Neuronal stem cell (in vitro differentiated cells): ENCODE data around the gene PSORS1C1.

Experiments used
- DNase-seq: peaks from one replicate; pipeline ENCODE4 v3.0.0-alpha.2; 2013; ENCODE audit warnings: low spot score
- H2AFZ ChIP-seq: one replicate; pipeline ENCODE4 v1.6.1; 2013; ENCODE audit warnings: mild to moderate bottlenecking, low read length, inconsistent platforms
- H2AK5ac ChIP-seq: 2 replicates; pipeline ENCODE4 v1.6.1; 2013; ENCODE audit warnings: low read depth, mild to moderate bottlenecking, inconsistent platforms, low read length, moderate library complexity, mixed read lengths
- H2BK120ac ChIP-seq: 2 replicates; pipeline ENCODE4 v1.6.1; 2013; ENCODE audit warnings: low read depth, mild to moderate bottlenecking, inconsistent platforms, low read length, moderate library complexity, mixed read lengths
- H2BK12ac ChIP-seq: one replicate; pipeline ENCODE4 v1.6.1; 2013; ENCODE audit warnings: low read length, inconsistent platforms
- H2BK15ac ChIP-seq: 2 replicates; pipeline ENCODE4 v1.6.1; 2013; ENCODE audit warnings: mild to moderate bottlenecking, low read length, inconsistent platforms, mixed read lengths
- H2BK5ac ChIP-seq: one replicate; pipeline ENCODE4 v1.6.1; 2013; ENCODE audit warnings: inconsistent platforms, mild to moderate bottlenecking, low read length, moderate library complexity
- H3K14ac ChIP-seq: one replicate; pipeline ENCODE4 v1.6.1; 2013; ENCODE audit warnings: low read length, inconsistent platforms
- H3K18ac ChIP-seq: 2 replicates; pipeline ENCODE4 v1.6.1; 2013; ENCODE audit warnings: low read length, inconsistent platforms
- H3K23ac ChIP-seq: 2 replicates; pipeline ENCODE4 v1.6.1; 2013; ENCODE audit warnings: low read depth, mild to moderate bottlenecking, mixed read lengths, low read length, inconsistent platforms; ENCODE audit not compliant: poor library complexity
- H3K27ac ChIP-seq: replicated peaks from 3 replicates; pipeline ENCODE4 v1.5.1; 2013; ENCODE audit warnings: low read length, inconsistent platforms
- H3K27me3 ChIP-seq, 3 experiments: 2 replicates each; pipeline ENCODE4 v1.6.1; 2013; ENCODE audit warnings: low read length in 3 of 3, mild to moderate bottlenecking in 2 of 3, inconsistent platforms in 1 of 3, low read depth in 1 of 3, mixed read lengths in 1 of 3, moderate library complexity in 1 of 3; ENCODE audit not compliant: control insufficient read depth in 3 of 3, insufficient read depth in 3 of 3
- H3K36me3 ChIP-seq, 2 donors: replicated peaks in 1 of 2; 2 replicates each; pipeline ENCODE4 v1.6.1; 2013; ENCODE audit warnings: low read length in 2 of 2; ENCODE audit not compliant: control insufficient read depth in 2 of 2, insufficient read depth in 2 of 2
- H3K4ac ChIP-seq: 2 replicates; pipeline ENCODE4 v1.6.1; 2013; ENCODE audit warnings: inconsistent platforms, mild to moderate bottlenecking, low read length, moderate library complexity
- H3K4me1 ChIP-seq, 2 donors: 1 replicate in 1 of 2; 2 replicates in 1 of 2; pipeline ENCODE4 v1.6.1; 2013; ENCODE audit warnings: low read length in 2 of 2, low read depth in 1 of 2; ENCODE audit not compliant: control insufficient read depth in 2 of 2, insufficient read depth in 1 of 2
- H3K4me2 ChIP-seq: one replicate; pipeline ENCODE4 v1.6.1; 2013; ENCODE audit warnings: mild to moderate bottlenecking, low read length, inconsistent platforms; ENCODE audit not compliant: insufficient read depth, poor library complexity, severe bottlenecking
- H3K4me3 ChIP-seq, 2 donors: 2 replicates each; pipeline ENCODE4 v1.5.1; 2013; ENCODE audit warnings: low read length in 2 of 2, mild to moderate bottlenecking in 2 of 2, inconsistent platforms in 1 of 2, moderate library complexity in 1 of 2
- H3K79me1 ChIP-seq: one replicate; pipeline ENCODE4 v1.6.1; 2013; ENCODE audit warnings: low read depth, mild to moderate bottlenecking, inconsistent platforms, low read length, moderate library complexity
- H3K9ac ChIP-seq: one replicate; pipeline ENCODE4 v1.6.1; 2013; ENCODE audit warnings: mild to moderate bottlenecking, low read depth, low read length, inconsistent platforms; ENCODE audit not compliant: poor library complexity
- H3K9me3 ChIP-seq, 2 donors: replicated peaks in 1 of 2; 2 replicates each; pipeline versions ENCODE3 to v1.6.1; 2013; ENCODE audit warnings: low read length in 2 of 2, mild to moderate bottlenecking in 2 of 2, inconsistent platforms in 1 of 2, low read depth in 1 of 2, mixed read lengths in 1 of 2, moderate library complexity in 1 of 2; ENCODE audit not compliant: control insufficient read depth in 2 of 2, insufficient read depth in 1 of 2
- H4K8ac ChIP-seq: one replicate; pipeline ENCODE4 v1.6.1; 2013; ENCODE audit warnings: low read depth, mild to moderate bottlenecking, inconsistent platforms, low read length, moderate library complexity
- H4K91ac ChIP-seq: one replicate; pipeline ENCODE4 v1.6.1; 2013; ENCODE audit warnings: low read length, low read depth, mild to moderate bottlenecking, inconsistent platforms; ENCODE audit not compliant: poor library complexity
- WGBS, 2 donors: extraction: QIAGEN DNeasy Blood & Tissue Kit; methylation state at CpG; one replicate each; pipeline ENCODE4 v1.1.7; 2013; ENCODE audit warnings: missing lambda C conversion rate in 2 of 2, mixed read lengths in 1 of 2; ENCODE audit not compliant: insufficient read length in 2 of 2, insufficient replicate concordance in 1 of 2; ENCODE audit errors: extremely low coverage in 2 of 2; 5-methylcytosine and 5-hydroxymethylcytosine counted together

Gene PSORS1C1

GRCh38 chr6:31068669-31069340 lies 45.8 kb upstream of the PSORS1C1 start:
- DNase-seq = peak; percentile 81
- no peak overlapping the region for H3K18ac ChIP-seq
- no peak overlapping the region for H3K14ac ChIP-seq
- no peak overlapping the region for H2BK12ac ChIP-seq
- H3K36me3 ChIP-seq = no peaks in the 10 kb centered on the region
- no CpG with 5 or more reads among the region's 13 CpGs for WGBS, 2 donors
- no peak overlapping the region for H2BK15ac ChIP-seq
- no peak overlapping the region for H3K4ac ChIP-seq
- H4K8ac ChIP-seq = no peak overlapping the region
- no peak overlapping the region for H2BK5ac ChIP-seq
- peaks cover 6 to 15% of the 10 kb centered on the region in 2 donors for H3K4me1 ChIP-seq
- H4K91ac ChIP-seq = no peak overlapping the region
- H3K27me3 ChIP-seq = no peaks in the 10 kb centered on the region
- no peak overlapping the region for H3K4me2 ChIP-seq
- no peak overlapping the region for H2AK5ac ChIP-seq
- H2AFZ ChIP-seq = no peak overlapping the region
- no peak overlapping the region for H3K23ac ChIP-seq
- no peak overlapping the region for H2BK120ac ChIP-seq
- H3K4me3 ChIP-seq = no peak overlapping the region
- no peak overlapping the region for H3K27ac ChIP-seq
- H3K79me1 ChIP-seq = no peaks in the 10 kb centered on the region
- no peak overlapping the region for H3K9ac ChIP-seq
- no peaks in the 10 kb centered on the region for H3K9me3 ChIP-seq

- Histone ChIP-seq H3K36me3 (no peaks in the 10 kb centered on the region), H3K18ac (peak overlapping the region; percentile 68), H2BK5ac (no peak overlapping the region), H3K14ac (no peak overlapping the region), H3K27ac (no peak overlapping the region), H3K4ac (no peak overlapping the region), H3K9me3 (no peaks in the 10 kb centered on the region), H4K91ac (no peak overlapping the region), H3K79me1 (no peaks in the 10 kb centered on the region), H2BK120ac (no peak overlapping the region), H3K9ac (no peak overlapping the region), H3K27me3 (no peaks in the 10 kb centered on the region), H2AFZ (peak overlapping the region; percentile 32), H3K23ac (no peak overlapping the region), H2AK5ac (no peak overlapping the region), H3K4me1 (peaks cover 6 to 15% of the 10 kb centered on the region in 2 donors), H2BK12ac (no peak overlapping the region), H4K8ac (no peak overlapping the region), H3K4me2 (no peak overlapping the region), H2BK15ac (no peak overlapping the region), H3K4me3 (no peak overlapping the region)
- no CpG with 5 or more reads among the region's 6 CpGs for WGBS, 2 donors
- DNase-seq = peak; percentile 59
Observed at GRCh38 chr6:31070711-31071197, 43.8 kb upstream of the PSORS1C1 start.

DNA sequence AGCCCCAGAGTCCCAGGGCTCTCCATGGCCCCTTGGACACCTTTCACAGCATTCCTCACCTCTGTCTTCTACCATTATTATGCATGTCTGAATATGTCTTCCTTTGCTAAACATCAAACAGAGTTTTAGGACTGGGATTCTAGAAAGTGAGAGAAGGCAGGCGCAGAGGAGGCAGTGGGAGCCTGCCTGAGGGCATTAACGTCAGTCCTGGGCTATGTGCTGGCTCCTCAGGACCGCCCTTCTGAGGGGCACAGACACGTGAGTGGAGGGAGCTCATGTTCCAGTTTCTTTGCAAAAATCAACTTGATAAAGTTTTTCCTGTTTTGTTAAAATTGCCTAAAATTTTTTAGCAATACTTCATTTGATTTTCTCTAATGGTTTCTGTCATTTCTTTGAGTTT lies 40.2 kb upstream of the PSORS1C1 start:
- no CpG with 5 or more reads among the region's 4 CpGs for WGBS, 2 donors
- no peak overlapping the region for H3K9ac ChIP-seq
- no peaks in the 10 kb centered on the region for H3K36me3 ChIP-seq
- H2BK15ac ChIP-seq = no peak overlapping the region
- H3K4ac ChIP-seq = no peak overlapping the region
- no peak overlapping the region for H4K8ac ChIP-seq
- H3K4me1 ChIP-seq = peaks cover 5 to 9% of the 10 kb centered on the region in 2 donors
- H3K27me3 ChIP-seq = no peaks in the 10 kb centered on the region
- no peak overlapping the region for H3K4me2 ChIP-seq
- no peak for DNase-seq
- no peak overlapping the region for H3K18ac ChIP-seq
- H3K27ac ChIP-seq = no peak overlapping the region
- H3K14ac ChIP-seq = no peak overlapping the region
- no peaks in the 10 kb centered on the region for H3K79me1 ChIP-seq
- H3K9me3 ChIP-seq = no peaks in the 10 kb centered on the region
- H2BK5ac ChIP-seq = no peak overlapping the region
- no peak overlapping the region for H2BK12ac ChIP-seq
- H2BK120ac ChIP-seq = no peak overlapping the region
- H3K4me3 ChIP-seq = no peak overlapping the region
- no peak overlapping the region for H2AK5ac ChIP-seq
- H3K23ac ChIP-seq = no peak overlapping the region
- no peak overlapping the region for H4K91ac ChIP-seq
- H2AFZ ChIP-seq = no peak overlapping the region

DNA sequence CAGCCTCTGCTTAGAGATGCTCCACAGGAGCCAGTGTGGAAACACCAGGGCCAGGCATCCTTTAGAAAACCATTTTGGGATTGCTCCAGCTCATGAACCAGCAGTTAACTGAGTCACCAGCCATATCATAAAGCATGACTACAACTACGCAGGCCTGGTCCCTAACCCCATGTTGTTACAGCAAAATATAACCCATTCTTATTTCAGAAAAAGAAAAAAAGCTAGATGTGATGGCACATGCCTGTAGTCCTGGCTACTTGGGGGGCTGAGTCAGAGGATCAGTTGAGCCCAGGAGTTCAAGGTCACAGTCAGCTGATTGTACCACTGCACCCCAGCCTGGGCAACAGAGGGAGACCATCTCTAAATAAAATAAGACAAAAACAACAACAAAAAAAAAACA lies 39.1 kb upstream of the PSORS1C1 start:
- H3K9me3 ChIP-seq = no peaks in the 10 kb centered on the region
- no peak overlapping the region for H2AK5ac ChIP-seq
- no peak overlapping the region for H3K14ac ChIP-seq
- no peak overlapping the region for H4K8ac ChIP-seq
- no peak overlapping the region for H3K23ac ChIP-seq
- H3K4me2 ChIP-seq = no peak overlapping the region
- peaks cover 1% of the 10 kb centered on the region for H3K79me1 ChIP-seq
- no peak overlapping the region for H2AFZ ChIP-seq
- no peak overlapping the region for H3K27ac ChIP-seq
- H3K18ac ChIP-seq = no peak overlapping the region
- no peak overlapping the region for H2BK5ac ChIP-seq
- no CpG with 5 or more reads among the region's 1 CpG for WGBS, 2 donors
- H4K91ac ChIP-seq = no peak overlapping the region
- DNase-seq = no peak
- no peak overlapping the region for H3K4me3 ChIP-seq
- H2BK120ac ChIP-seq = no peak overlapping the region
- H3K27me3 ChIP-seq = no peaks in the 10 kb centered on the region
- peaks cover 2 to 6% of the 10 kb centered on the region in 2 donors for H3K4me1 ChIP-seq
- H2BK12ac ChIP-seq = no peak overlapping the region
- H2BK15ac ChIP-seq = no peak overlapping the region
- no peaks in the 10 kb centered on the region for H3K36me3 ChIP-seq
- no peak overlapping the region for H3K9ac ChIP-seq
- no peak overlapping the region for H3K4ac ChIP-seq
